K562 (cell line): ENCODE measurements around the gene ECPAS. TPM values are rescaled to one million over a fixed set of nuclear protein-coding genes. Genes with fewer than 3 reads are reported as not detected.
"Not testable (repeated sequence)": the region's sequence is repeated elsewhere in the genome, so short reads cannot be mapped to it uniquely, and the experiment has no call there.

Source experiments
- ATAC-seq: fragments of 200-7000 bp; cut with Tn5 transposase; 3 replicates; pipeline ENCODE4 v1.9.1; 2020; ENCODE audit warnings: moderate library complexity
- BruUV-seq: library from RNA; stranded (reverse); fragments of 400-500 nt; replicated peaks from 2 replicates; lab custom pipeline; 2021; lab: Mats Ljungman, UMichigan
- CTCF ChIA-PET: fragments of 300-600 bp; formaldehyde crosslinking; extraction: SDS; loops from one replicate; lab custom pipeline; 2021; ENCODE audit warnings: low intra/inter-chr PET ratio; lab: Yijun Ruan, JAX
- POLR2A ChIA-PET: fragments of 300-600, 350-650 bp; sonication (Branson Sonifier 250); formaldehyde crosslinking; extraction: SDS; loops from one replicate; lab custom pipeline; 2021; ENCODE audit warnings: antibody characterized with exemption, inconsistent platforms; lab: Yijun Ruan, JAX
- DNase-seq, 4 experiments: peaks; one replicate each; pipeline versions ENCODE4 v3.0.0 to v3.0.0-alpha.2; 2011 to 2018; ENCODE audit warnings: low spot score in 3 of 4, mixed read lengths in 3 of 4; ENCODE audit errors: extremely low read depth in 1 of 4
- FAIRE-seq: peaks from 2 replicates; lab custom pipeline; 2011; peaks lifted over from hg19 to GRCh38; lab: Jason Lieb, UNC
- H2AFZ ChIP-seq: 2 replicates; pipeline ENCODE4 v1.6.0; 2011; ENCODE audit warnings: low read depth, low read length, control low read depth, inconsistent platforms
- H3K27ac ChIP-seq: fragments of 200-600 bp; 3 replicates; pipeline ENCODE4 v1.8.0; 2011; ENCODE audit warnings: low read depth, mild to moderate bottlenecking, control low read depth, inconsistent platforms, low read length, moderate library complexity, mixed read lengths; ENCODE audit errors: extremely low read depth
- H3K27me3 ChIP-seq, 2 experiments: fragments of 300-600 bp in 1 of 2; 2 replicates in 1 of 2; 3 replicates in 1 of 2; pipeline versions ENCODE4 v1.6.0 to v1.8.0; 2011; ENCODE audit warnings: inconsistent platforms in 2 of 2, low read length in 2 of 2, mild to moderate bottlenecking in 1 of 2, mixed read lengths in 1 of 2, moderate library complexity in 1 of 2; ENCODE audit not compliant: control insufficient read depth in 2 of 2, insufficient read depth in 2 of 2
- H3K36me3 ChIP-seq: fragments of 300-600 bp; 3 replicates; pipeline ENCODE4 v1.8.0; 2011; ENCODE audit warnings: mild to moderate bottlenecking, low read length, inconsistent platforms; ENCODE audit not compliant: control insufficient read depth, insufficient read depth
- H3K4me1 ChIP-seq, 2 experiments: fragments of 200-600 bp in 1 of 2; replicated peaks in 1 of 2; 2 replicates in 1 of 2; 3 replicates in 1 of 2; pipeline versions ENCODE4 v1.5.1 to v1.8.0; 2011; ENCODE audit warnings: inconsistent platforms in 2 of 2, low read length in 2 of 2, mild to moderate bottlenecking in 1 of 2, mixed read lengths in 1 of 2, moderate library complexity in 1 of 2; ENCODE audit not compliant: control insufficient read depth in 2 of 2, insufficient read depth in 2 of 2
- H3K4me2 ChIP-seq: 2 replicates; pipeline ENCODE4 v1.6.1; 2011; ENCODE audit warnings: low read length, control low read depth, inconsistent platforms, mixed read lengths; ENCODE audit not compliant: insufficient read depth
- H3K4me3 ChIP-seq: fragments of 200-600 bp; sonication (generic), shearing (Covaris generic); 2 replicates; pipeline ENCODE4 v1.5.1; 2016; ENCODE audit warnings: control low read depth, inconsistent platforms
- H3K79me2 ChIP-seq: fragments of 200-600 bp; 3 replicates; pipeline ENCODE4 v1.8.0; 2011; ENCODE audit warnings: low read length, inconsistent platforms; ENCODE audit not compliant: control insufficient read depth, insufficient read depth
- H3K9ac ChIP-seq, 2 experiments: 2 replicates each; pipeline versions ENCODE4 v1.6.0 to v1.6.1; 2011; ENCODE audit warnings: low read depth in 2 of 2, low read length in 2 of 2, control low read depth in 1 of 2, inconsistent platforms in 1 of 2, mild to moderate bottlenecking in 1 of 2, mixed read lengths in 1 of 2; ENCODE audit not compliant: insufficient read depth in 1 of 2
- H3K9me1 ChIP-seq: one replicate; pipeline ENCODE4 v1.6.0; 2011; ENCODE audit warnings: inconsistent platforms, mild to moderate bottlenecking, low read length, moderate library complexity; ENCODE audit not compliant: control insufficient read depth, insufficient read depth
- H3K9me3 ChIP-seq: replicated peaks from 2 replicates; pipeline ENCODE4 v1.5.1; 2011; ENCODE audit warnings: low read depth, low read length, inconsistent platforms; ENCODE audit not compliant: control insufficient read depth, insufficient read depth
- H4K20me1 ChIP-seq: replicated peaks from 2 replicates; pipeline ENCODE4 v1.6.1; 2011; ENCODE audit warnings: low read length, inconsistent platforms, mixed read lengths; ENCODE audit not compliant: control insufficient read depth, insufficient read depth
- EZH2 ChIP-seq: IDR thresholded peaks from 2 replicates; pipeline ENCODE4 v1.6.1; 2012; ENCODE audit warnings: low read depth, mild to moderate bottlenecking, inconsistent platforms, low read length, borderline replicate concordance
- IRF9 ChIP-seq: fragments of 450-650 bp; IDR thresholded peaks from 2 replicates; pipeline ENCODE4 v1.6.1; 2016; ENCODE audit warnings: missing biosample characterization, missing genetic modification characterization
- ZNF143 ChIP-seq: sonication (generic); formaldehyde crosslinking; IDR thresholded peaks from 2 replicates; pipeline ENCODE4 v1.9.0; 2022; ENCODE audit warnings: mild to moderate bottlenecking, missing genetic modification reagents
- ZNF146 ChIP-seq: IDR thresholded peaks from one replicate; pipeline ENCODE4 v1.6.1; 2018; ENCODE audit warnings: missing compliant biosample characterization; ENCODE audit not compliant: unreplicated experiment
- WGBS: fragments of 100-300 bp; shearing (Covaris generic); methylation state at CpG from one replicate; pipeline ENCODE4 v1.1.6; 2016; ENCODE audit warnings: low coverage, mixed read lengths; ENCODE audit not compliant: insufficient coverage; ENCODE audit errors: missing lambda C conversion rate; 5-methylcytosine and 5-hydroxymethylcytosine counted together
- in situ Hi-C: fragments of 300-500 bp; cut with MboI; formaldehyde crosslinking; loops from 4 replicates; pipeline ENCODE4 v1.15.0; 2018; ENCODE audit warnings: inconsistent platforms, mixed read lengths
- intact Hi-C: fragments of 100-400 bp; cut with micrococcal nuclease; formaldehyde crosslinking; loops from 2 replicates; pipeline ENCODE4 v1.14.2; 2022
- polyA plus RNA-seq, 8 experiments: library from polyadenylated mRNA; depleted of rRNA in 4 of 8; stranded (reverse) in 5 of 8; unstranded in 3 of 8; fragments of >200 nt; fragmentation: Nextera tagmentation in 2 of 8; fragmentation: Illumina TruSeq in 1 of 8; extraction: Ambion mirVana in 2 of 8; extraction: Trizol in 1 of 8; gene quantifications; 2 replicates each; pipeline versions ENCODE4 v1.2.1 to v1.2.3, GENCODE V29; 2011 to 2014; ENCODE audit warnings: inconsistent platforms in 1 of 8, missing spikeins in 1 of 8
- total RNA-seq, 7 experiments: library from RNA; depleted of rRNA in 6 of 7; stranded (reverse); fragments of >200 nt in 6 of 7; fragmentation: Illumina TruSeq in 2 of 7; extraction: Trizol in 2 of 7; gene quantifications; 2 replicates each; pipeline versions ENCODE4 v1.2.1 to v1.2.3, GENCODE V29; 2011 to 2021; ENCODE audit warnings: low replicate concordance in 1 of 7

Gene ECPAS
- total and polyA plus RNA-seq, 9 of the 15 experiments (the other 6 are each of a cell fraction or from before 2014, with no cell fraction given) = 14.5 to 90.9 (median 75.7) TPM

GRCh38 chr9:111445799-111446198, 38.4 kb downstream of the ECPAS start:
- in situ Hi-C loops, H3K9me1 ChIP-seq, FAIRE-seq, H3K9ac ChIP-seq, H3K4me3 ChIP-seq, DNase-seq, ATAC-seq, H2AFZ ChIP-seq, CTCF ChIA-PET, H3K4me2 ChIP-seq, BruUV-seq, H3K4me1 ChIP-seq, POLR2A ChIA-PET, H3K27me3 ChIP-seq, H3K27ac ChIP-seq, H3K9me3 ChIP-seq, H4K20me1 ChIP-seq: not testable (repeated sequence)
- 100% methylated on average over 1 of the region's 1 CpG for WGBS
- H3K36me3 ChIP-seq = peaks cover 61% of the 10 kb centered on the region
- H3K79me2 ChIP-seq = peaks cover 11% of the 10 kb centered on the region; the same call in 1 of the 3 replicates
- peak; percentile 44 for TF ChIP-seq ZNF146 (CRISPR knock-in tag)
- TF ChIP-seq, all 486 proteins: peak for 1; not testable (repeated sequence) for 485
- intact Hi-C loops = not testable (repeated sequence)

- 87% methylated on average over 4 of the region's 4 CpGs for WGBS
- TF ChIP-seq IRF9 (tag) (no peak), ZNF143 (CRISPR knock-in tag) (no peak), EZH2 (no peak)
- ChIA-PET CTCF (no interaction called here), POLR2A (interaction anchor here (0.6 kb wide), 1 partner anchor 278 kb away, joined by 3 read pairs; no protein-coding TSS in a partner anchor)
- no TSS peak for BruUV-seq
- Histone ChIP-seq H3K4me2 (no peak overlapping the region), H3K9me3 (no peaks in the 10 kb centered on the region), H3K27me3 (no peaks in the 10 kb centered on the region), H3K4me1 (no peaks in the 10 kb centered on the region), H3K79me2 (peaks cover 4% of the 10 kb centered on the region; the same call in 1 of the 3 replicates), H4K20me1 (peaks cover 2% of the 10 kb centered on the region; the same call in 1 of the 2 replicates), H3K27ac (no peak overlapping the region), H3K9ac (no peak overlapping the region), H3K36me3 (peaks cover 73% of the 10 kb centered on the region), H3K9me1 (no peaks in the 10 kb centered on the region), H3K4me3 (no peak overlapping the region), H2AFZ (no peak overlapping the region)
- no peak for DNase-seq
- ATAC-seq = no peak
- in situ Hi-C loops (no loop called here), intact Hi-C loops (no loop called here)
- FAIRE-seq = no peak
These were observed 40.7 kb downstream of the ECPAS start for GRCh38 chr9:111443454-111443853.
